ENCODE measurements around the gene ST6GALNAC6. TPM values are rescaled to one million over a fixed set of nuclear protein-coding genes. Genes with fewer than 3 reads are reported as not detected.

ST6GALNAC6 gene
- total RNA-seq, 2 donors from 2014 or later, result 46.4 to 95.1 TPM

DNA sequence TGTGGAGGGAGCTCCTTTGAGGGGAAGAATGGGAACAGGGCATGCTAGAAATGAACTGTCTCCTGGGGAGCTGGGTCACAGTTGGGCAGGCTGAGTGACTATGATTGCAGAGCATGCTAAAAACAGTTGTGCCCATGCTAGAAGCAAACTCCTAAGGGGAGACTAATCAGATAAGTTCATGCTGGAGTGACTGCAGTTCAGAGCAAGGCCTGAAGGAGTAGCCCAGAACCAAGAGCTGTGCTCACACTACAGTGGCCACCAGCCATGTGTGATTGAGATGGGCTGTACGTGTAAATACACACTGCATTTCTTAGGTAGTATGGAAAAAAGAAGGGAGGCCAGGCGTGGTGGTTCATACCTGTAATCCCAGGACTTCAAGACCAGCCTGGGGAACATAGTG is 11.6 kb downstream of the ST6GALNAC6 start:
- TF ChIP-seq, protein P1, sequence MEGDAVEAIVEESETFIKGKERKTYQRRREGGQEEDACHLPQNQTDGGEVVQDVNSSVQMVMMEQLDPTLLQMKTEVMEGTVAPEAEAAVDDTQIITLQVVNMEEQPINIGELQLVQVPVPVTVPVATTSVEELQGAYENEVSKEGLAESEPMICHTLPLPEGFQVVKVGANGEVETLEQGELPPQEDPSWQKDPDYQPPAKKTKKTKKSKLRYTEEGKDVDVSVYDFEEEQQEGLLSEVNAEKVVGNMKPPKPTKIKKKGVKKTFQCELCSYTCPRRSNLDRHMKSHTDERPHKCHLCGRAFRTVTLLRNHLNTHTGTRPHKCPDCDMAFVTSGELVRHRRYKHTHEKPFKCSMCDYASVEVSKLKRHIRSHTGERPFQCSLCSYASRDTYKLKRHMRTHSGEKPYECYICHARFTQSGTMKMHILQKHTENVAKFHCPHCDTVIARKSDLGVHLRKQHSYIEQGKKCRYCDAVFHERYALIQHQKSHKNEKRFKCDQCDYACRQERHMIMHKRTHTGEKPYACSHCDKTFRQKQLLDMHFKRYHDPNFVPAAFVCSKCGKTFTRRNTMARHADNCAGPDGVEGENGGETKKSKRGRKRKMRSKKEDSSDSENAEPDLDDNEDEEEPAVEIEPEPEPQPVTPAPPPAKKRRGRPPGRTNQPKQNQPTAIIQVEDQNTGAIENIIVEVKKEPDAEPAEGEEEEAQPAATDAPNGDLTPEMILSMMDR (IDR thresholded peaks at IDR 0.05), result no peak
- TF ChIP-seq POLR2AphosphoS5 (IDR thresholded peaks at IDR 0.05) (no peak), POLR2A (IDR thresholded peaks at IDR 0.05) (no peak)
- no peaks in the 10 kb centered on the region for H3K27me3 ChIP-seq (replicated peaks; ENCODE audit: insufficient read depth)

DNA sequence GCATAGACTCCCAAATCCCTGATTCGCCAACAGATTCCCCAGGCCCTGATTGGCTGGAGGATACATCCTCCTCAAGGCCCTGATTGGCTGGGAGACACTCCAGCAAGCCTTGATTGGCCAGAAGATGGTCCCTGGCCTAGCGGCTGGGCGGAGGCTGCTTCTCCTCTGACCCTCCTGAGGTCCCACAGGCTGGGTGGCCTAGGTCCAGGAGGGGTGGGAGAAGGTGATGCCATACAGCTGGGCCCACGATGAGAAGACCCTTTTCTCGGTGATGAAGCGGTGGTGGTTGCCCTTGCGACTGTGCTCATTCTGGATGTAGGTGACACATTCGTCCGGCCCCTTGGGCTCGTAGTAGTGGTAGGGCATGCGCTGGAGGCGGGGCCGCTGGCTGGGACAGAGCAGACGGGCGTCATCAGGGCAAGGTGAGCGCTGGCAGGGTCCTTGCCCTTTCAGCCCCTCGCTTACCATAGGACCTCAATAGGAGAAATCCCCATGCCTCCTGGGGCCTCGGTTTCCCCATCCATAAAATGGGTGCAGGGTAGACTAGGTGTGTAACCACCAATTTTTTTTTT is 12.9 kb downstream of the ST6GALNAC6 start:
- Histone ChIP-seq H3K36me3 (peaks cover 0 to 5% of the 10 kb centered on the region in 2 donors), H3K4me1 (replicated peaks) (no peaks in the 10 kb centered on the region), H3K27ac (no peak overlapping the region), H3K4me3 (no peak overlapping the region), H3K27me3 (replicated peaks; ENCODE audit: insufficient read depth) (no peaks in the 10 kb centered on the region), H3K9me3 (no peaks in the 10 kb centered on the region)
- WGBS, result 95% methylated on average over 18 of the region's 18 CpGs
- TF ChIP-seq POLR2A (IDR thresholded peaks at IDR 0.05), result no peak
- TF ChIP-seq, protein P1 (IDR thresholded peaks at IDR 0.05), result no peak
- TF ChIP-seq POLR2AphosphoS5 (IDR thresholded peaks at IDR 0.05), result no peak
- intact Hi-C loops (cut with DNase I), result no loop called here
- DNase-seq (ENCODE audit: low spot score), result no peak

More for the DNA sequence above, 11.6 kb downstream of the ST6GALNAC6 start:
- DNase-seq (ENCODE audit: low spot score), result no peak
- intact Hi-C loops (cut with DNase I), result no loop called here
- WGBS, result 89% methylated on average over 2 of the region's 2 CpGs
- Histone ChIP-seq H3K27ac (no peak overlapping the region), H3K4me3 (no peak overlapping the region), H3K9me3 (no peaks in the 10 kb centered on the region), H3K4me1 (replicated peaks) (no peaks in the 10 kb centered on the region), H3K36me3 (peaks cover 1 to 7% of the 10 kb centered on the region in 2 donors)

DNA sequence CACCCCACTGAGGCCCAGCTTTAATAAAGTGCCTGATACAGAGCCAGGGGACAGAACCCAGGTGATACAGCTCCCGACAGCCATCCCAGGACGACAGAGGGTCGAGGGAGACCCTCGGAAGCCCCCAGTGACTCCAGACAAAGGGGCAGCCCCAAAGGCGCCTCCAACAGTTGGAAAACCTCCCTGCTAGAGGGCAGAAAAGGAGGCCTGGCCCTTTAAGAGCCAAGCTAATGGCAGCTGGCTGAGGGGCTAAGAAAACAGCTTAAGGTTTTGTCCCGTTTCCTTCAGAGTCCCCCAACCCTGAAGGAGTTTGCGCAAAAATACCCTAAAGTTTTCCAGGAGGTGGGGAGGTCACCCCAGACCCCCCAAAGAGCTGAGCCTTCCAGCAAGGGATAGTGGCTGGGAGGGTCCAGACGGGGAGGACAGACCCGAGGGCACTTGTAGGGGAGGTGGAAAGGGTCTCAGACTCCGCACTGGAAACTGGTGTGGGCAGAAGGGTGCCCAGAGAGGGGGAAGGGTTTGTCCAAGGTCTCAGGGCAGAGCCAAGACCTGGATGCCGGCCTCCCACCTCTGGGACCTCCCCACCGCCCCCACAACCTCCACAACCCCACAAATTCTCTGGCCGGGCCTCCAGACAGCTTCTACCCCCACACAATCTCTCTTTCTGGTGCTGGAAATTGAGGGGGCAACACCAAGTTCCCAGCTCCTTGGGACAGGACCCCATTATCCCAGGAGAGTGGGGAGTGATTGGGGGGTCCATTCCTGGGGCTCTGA is 13.7 kb downstream of the ST6GALNAC6 start:
- intact Hi-C loops (cut with DNase I), result no loop called here
- no peaks in the 10 kb centered on the region for H3K4me1 ChIP-seq (replicated peaks)
- DNase-seq (ENCODE audit: low spot score), result no peak
- H3K27ac ChIP-seq, result no peak overlapping the region
- H3K36me3 ChIP-seq, result peaks cover 0 to 5% of the 10 kb centered on the region in 2 donors
- no peaks in the 10 kb centered on the region for H3K27me3 ChIP-seq (replicated peaks; ENCODE audit: insufficient read depth)
- H3K4me3 ChIP-seq, result no peak overlapping the region
- no peaks in the 10 kb centered on the region for H3K9me3 ChIP-seq
- TF ChIP-seq, protein P1 (IDR thresholded peaks at IDR 0.05), result no peak
- TF ChIP-seq POLR2AphosphoS5 (IDR thresholded peaks at IDR 0.05) (no peak), POLR2A (IDR thresholded peaks at IDR 0.05) (no peak)
- WGBS, result 79% methylated on average over 13 of the region's 13 CpGs

DNA sequence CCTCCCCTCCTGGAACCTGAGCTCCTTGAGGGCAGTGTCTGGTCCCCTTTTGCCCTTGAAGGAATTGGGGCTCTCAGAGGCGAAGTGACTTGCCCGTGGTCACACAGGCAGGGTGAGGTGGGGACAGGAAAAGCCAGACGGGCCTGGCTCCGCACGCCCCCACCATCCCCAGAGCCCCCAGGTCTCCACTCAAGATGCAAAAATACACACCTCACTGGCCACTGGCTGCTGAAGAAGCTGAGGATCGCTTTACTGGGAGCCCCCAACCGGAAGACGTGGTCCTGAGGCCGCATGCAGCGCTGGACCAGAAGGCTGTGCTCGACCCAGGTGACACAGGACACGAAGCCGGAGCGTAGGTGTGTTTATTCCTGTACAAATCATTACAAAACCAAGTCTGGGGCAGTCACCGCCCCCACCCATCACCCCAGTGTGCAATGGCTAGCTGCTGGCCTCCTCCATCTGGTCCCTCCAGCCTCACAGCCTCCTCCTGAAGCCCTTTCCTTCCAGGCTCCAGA is 14.4 kb downstream of the ST6GALNAC6 start:
- Histone ChIP-seq H3K27ac (no peak overlapping the region), H3K4me1 (replicated peaks) (no peaks in the 10 kb centered on the region), H3K27me3 (replicated peaks; ENCODE audit: insufficient read depth) (no peaks in the 10 kb centered on the region), H3K9me3 (no peaks in the 10 kb centered on the region), H3K36me3 (peaks cover 0 to 5% of the 10 kb centered on the region in 2 donors), H3K4me3 (no peak overlapping the region)
- TF ChIP-seq POLR2AphosphoS5 (IDR thresholded peaks at IDR 0.05) (no peak), POLR2A (IDR thresholded peaks at IDR 0.05) (no peak)
- TF ChIP-seq, protein P1 (IDR thresholded peaks at IDR 0.05), result no peak
- no peak for DNase-seq (ENCODE audit: low spot score)
- intact Hi-C loops (cut with DNase I), result no loop called here
- WGBS, result 80% methylated on average over 14 of the region's 15 CpGs
